GM18909 (cell line): ENCODE data around the gene HEG1.

ENCODE experiments used
- ATAC-seq: cut with Tn5 transposase; IDR thresholded peaks from one replicate; pipeline ENCODE4 v1.9.1; 2021; ENCODE audit warnings: mild to moderate bottlenecking; ENCODE audit not compliant: unreplicated experiment, poor library complexity

Gene HEG1

GRCh38 chr3:124919756-124920155 lies 136.0 kb downstream of the HEG1 start:
- no peak for ATAC-seq

- ATAC-seq, result no peak
Measured at GRCh38 chr3:124918524-124918923, 137.3 kb downstream of the HEG1 start.

GRCh38 chr3:124916837-124917409 lies 138.9 kb downstream of the HEG1 start:
- ATAC-seq, result no peak
